ENCODE data around the gene CIART.

DNA sequence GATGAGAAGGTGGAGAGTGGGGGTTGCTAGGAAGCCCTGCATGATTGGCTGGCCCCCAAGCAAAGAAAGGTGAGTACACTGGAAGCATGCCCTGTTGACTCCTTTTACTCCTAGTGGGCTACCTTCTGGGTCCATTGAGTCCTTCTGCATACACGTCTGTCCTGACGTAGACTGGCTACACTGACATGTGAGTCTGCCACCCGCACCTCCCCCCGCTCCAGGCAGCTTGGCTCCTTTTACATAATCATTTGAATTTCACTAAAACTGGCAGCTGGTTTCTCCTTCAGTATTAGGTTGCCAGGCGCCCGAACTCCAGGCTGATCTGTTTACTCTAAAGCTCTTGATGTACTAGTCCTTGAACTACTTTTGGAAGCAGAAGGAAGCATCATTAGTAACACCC, 20.0 kb downstream of the CIART start:
- TF ChIP-seq YY1 (IDR thresholded peaks at IDR 0.05; ENCODE audit: low read depth, low read length) (no peak), MEF2B (IDR thresholded peaks at IDR 0.05; ENCODE audit: partially characterized antibody, poor library complexity, severe bottlenecking) (no peak), NR2C2 (IDR thresholded peaks at IDR 0.05; ENCODE audit: borderline replicate concordance, control insufficient read depth, insufficient read length, low read depth) (no peak), CHD2 (IDR thresholded peaks at IDR 0.05; ENCODE audit: borderline replicate concordance, low read depth, low read length) (no peak), ATF7 (IDR thresholded peaks at IDR 0.05; ENCODE audit: low read depth) (no peak), EP300 (IDR thresholded peaks at IDR 0.05; ENCODE audit: borderline replicate concordance in 1 of 2, control insufficient read depth in 1 of 2, low read depth in 2 of 2, low read length in 2 of 2) (no peak), RCOR1 (conservative IDR thresholded peaks at IDR 0.05; ENCODE audit: low read depth, low read length) (no peak), EZH2 (IDR thresholded peaks at IDR 0.05; ENCODE audit: borderline replicate concordance, control insufficient read depth, low read depth, low read length) (no peak), HDAC2 (IDR thresholded peaks at IDR 0.05) (no peak), CTCF (IDR thresholded peaks at IDR 0.05 in 2 of 3, conservative IDR thresholded peaks at IDR 0.05 in 1 of 3; ENCODE audit: control insufficient read depth in 2 of 3, extremely low read depth in 1 of 3, insufficient read depth in 1 of 3, low read depth in 3 of 3, low read length in 3 of 3) (no peak), MTA3 (IDR thresholded peaks at IDR 0.05; ENCODE audit: borderline replicate concordance, low read length) (no peak), HCFC1 (IDR thresholded peaks at IDR 0.05; ENCODE audit: low read length) (no peak)
